H1 (cell line): Measurements from ENCODE around the gene LRRC4C. TPM values are rescaled to one million over a fixed set of nuclear protein-coding genes. Genes with fewer than 3 reads are reported as not detected.

Source experiments
- CHD2 ChIP-seq: IDR thresholded peaks from 2 replicates; pipeline ENCODE4 v1.6.1; 2012; ENCODE audit warnings: low read length, improper control_type of control experiment
- MAX ChIP-seq: IDR thresholded peaks from 2 replicates; pipeline ENCODE4 v1.6.1; 2012; ENCODE audit warnings: inconsistent platforms
- RFX5 ChIP-seq: IDR thresholded peaks from 2 replicates; pipeline ENCODE4 v1.6.1; 2011; ENCODE audit warnings: low read depth, low read length, improper control_type of control experiment, borderline replicate concordance
- polyA plus RNA-seq, 7 experiments: library from polyadenylated mRNA; depleted of rRNA in 3 of 7; stranded (reverse) in 5 of 7; unstranded in 2 of 7; fragments of >200 nt in 5 of 7; fragments of 200-250 nt in 2 of 7; gene quantifications; 1 replicate in 5 of 7; 2 replicates in 1 of 7; 4 replicates in 1 of 7; pipeline versions ENCODE4 v1.2.1 to v1.2.3, GENCODE V29; 2011 to 2013; ENCODE audit warnings: missing spikeins in 2 of 7, mixed read lengths in 2 of 7
- total RNA-seq: library from RNA; stranded (reverse); fragmentation: NEBNext Ultra II Directional; extraction: Animal tissue kit (Norgen Biotek cat#: 25700); gene quantifications from 2 replicates; pipeline ENCODE4 v1.2.1, GENCODE V29; 2021

Gene LRRC4C
- total and polyA plus RNA-seq, 2 of the 8 experiments (the other 6 are each of a cell fraction or from before 2014, with no cell fraction given) = 0.23 to 2.2 TPM

DNA sequence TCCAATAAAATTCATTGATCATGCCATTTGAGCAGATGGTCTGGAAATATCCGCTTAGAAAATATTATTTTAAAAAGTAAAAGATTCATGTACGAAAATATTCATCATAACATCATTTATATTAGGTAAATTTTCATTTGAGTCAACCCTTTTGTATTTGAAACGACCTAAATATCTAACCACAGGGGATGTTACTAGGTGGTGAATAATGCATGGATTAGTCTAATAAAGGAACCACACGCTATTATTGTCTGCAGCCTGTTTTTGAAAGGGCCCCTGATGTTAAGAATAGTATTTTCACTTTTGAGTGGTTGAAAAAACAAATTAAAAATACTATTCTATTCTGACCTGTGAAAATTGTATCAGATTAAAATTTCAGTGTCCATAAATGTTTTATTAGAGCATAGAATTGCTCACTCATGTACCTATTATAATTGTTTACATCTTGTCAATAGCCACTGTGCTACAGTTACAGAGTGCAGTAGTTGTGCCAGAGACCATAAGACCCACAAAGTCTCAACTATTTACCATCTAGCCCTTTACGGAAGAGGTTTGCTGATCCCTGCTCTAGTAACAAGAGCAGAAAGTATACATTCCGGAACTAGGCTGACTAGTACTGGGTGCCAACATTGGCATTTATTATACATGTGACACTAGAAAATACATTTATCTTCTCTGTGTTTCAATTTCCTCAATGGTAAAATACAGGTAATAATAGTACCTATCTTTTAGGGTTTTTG lies 176.1 kb downstream of the LRRC4C start (continued):
- TF ChIP-seq RFX5 (no peak), CHD2 (no peak), MAX (no peak)
